HG03139 (cell line): ENCODE measurements around the gene IGFBP6.

Experiments
- ATAC-seq: cut with Tn5 transposase; IDR thresholded peaks from one replicate; pipeline ENCODE4 v1.9.1; 2021; ENCODE audit not compliant: unreplicated experiment

IGFBP6 gene

GRCh38 chr12:53115891-53116648, 18.6 kb downstream of the IGFBP6 start:
- ATAC-seq = no peak

- no peak for ATAC-seq
Measured at GRCh38 chr12:53118751-53119300, 21.4 kb downstream of the IGFBP6 start.

- ATAC-seq = no peak
Measured at GRCh38 chr12:53120685-53121525, 23.4 kb downstream of the IGFBP6 start.

- no peak for ATAC-seq
Measured at GRCh38 chr12:53122961-53123468, 25.5 kb downstream of the IGFBP6 start.

- no peak for ATAC-seq
Measured at GRCh38 chr12:53123578-53124351, 26.3 kb downstream of the IGFBP6 start.

GRCh38 chr12:53124352-53124723, 26.9 kb downstream of the IGFBP6 start:
- no peak for ATAC-seq

- no peak for ATAC-seq
Measured at GRCh38 chr12:53127169-53127568, 29.7 kb downstream of the IGFBP6 start.

GRCh38 chr12:53128780-53129569, 31.5 kb downstream of the IGFBP6 start:
- ATAC-seq = no peak

- ATAC-seq = no peak
Measured at GRCh38 chr12:53131844-53132243, 34.4 kb downstream of the IGFBP6 start.

GRCh38 chr12:53133722-53134121, 36.3 kb downstream of the IGFBP6 start:
- no peak for ATAC-seq

GRCh38 chr12:53143355-53143754, 45.9 kb downstream of the IGFBP6 start:
- no peak for ATAC-seq

- no peak for ATAC-seq
Measured at GRCh38 chr12:53145383-53146260, 48.2 kb downstream of the IGFBP6 start.

- ATAC-seq = no peak
Measured at GRCh38 chr12:53147181-53147580, 49.7 kb downstream of the IGFBP6 start.

- ATAC-seq = no peak
Measured at GRCh38 chr12:53147653-53148052, 50.2 kb downstream of the IGFBP6 start.

- ATAC-seq = no peak
Measured at GRCh38 chr12:53151039-53151438, 53.6 kb downstream of the IGFBP6 start.
